Calu3 (cell line): Measurements from ENCODE around the gene JAKMIP2. TPM values are rescaled to one million over a fixed set of nuclear protein-coding genes. Genes with fewer than 3 reads are reported as not detected.

Experiments used
- BruUV-seq: library from RNA; stranded (reverse); fragments of 400-500 nt; replicated peaks from 2 replicates; lab custom pipeline; 2021; lab: Mats Ljungman, UMichigan
- CTCF ChIA-PET: fragments of 300-600 bp; sonication (Branson Sonifier 250); formaldehyde crosslinking; loops from one replicate; lab custom pipeline; 2022; ENCODE audit warnings: antibody characterized with exemption; lab: Charles Lee
- DNase-seq: peaks from one replicate; pipeline ENCODE4 v3.0.0; 2022
- H3K27ac Mint-ChIP-seq: one replicate; pipeline ENCODE4 v1.8.0; 2022; ENCODE audit warnings: mixed read lengths; ENCODE audit not compliant: unreplicated experiment
- H3K27me3 Mint-ChIP-seq: one replicate; pipeline ENCODE4 v1.8.0; 2022; ENCODE audit warnings: mixed read lengths; ENCODE audit not compliant: unreplicated experiment
- H3K36me3 Mint-ChIP-seq: one replicate; pipeline ENCODE4 v1.8.0; 2022; ENCODE audit warnings: mild to moderate bottlenecking, moderate library complexity, mixed read lengths; ENCODE audit not compliant: insufficient read depth, unreplicated experiment
- H3K4me1 Mint-ChIP-seq: one replicate; pipeline ENCODE4 v1.8.0; 2022; ENCODE audit warnings: mild to moderate bottlenecking, low read depth, mixed read lengths; ENCODE audit not compliant: unreplicated experiment
- H3K4me3 Mint-ChIP-seq: one replicate; pipeline ENCODE4 v1.8.0; 2022; ENCODE audit warnings: mild to moderate bottlenecking, low read depth, moderate library complexity, mixed read lengths; ENCODE audit not compliant: unreplicated experiment
- H3K9me3 Mint-ChIP-seq: one replicate; pipeline ENCODE4 v1.8.0; 2022; ENCODE audit warnings: low read depth, mixed read lengths; ENCODE audit not compliant: unreplicated experiment
- CTCF ChIP-seq: fragments of 200-600 bp; IDR thresholded peaks from one replicate; pipeline ENCODE4 v1.8.0; 2022; ENCODE audit warnings: antibody characterized with exemption; ENCODE audit not compliant: unreplicated experiment
- intact Hi-C: fragments of 100-400 bp; cut with micrococcal nuclease; formaldehyde crosslinking; loops from one replicate; pipeline ENCODE4 v1.10.0; 2022; ENCODE audit not compliant: unreplicated experiment
- total RNA-seq: library from RNA; stranded (reverse); gene quantifications from 2 replicates; pipeline ENCODE4 v1.2.3, GENCODE V29; 2022

Gene JAKMIP2
- total RNA-seq, 1 experiment from 2014 or later: not detected

GRCh38 chr5:147629196-147629595 lies 153.3 kb downstream of the JAKMIP2 start:
- H3K4me3 Mint-ChIP-seq: no peak overlapping the region
- CTCF ChIA-PET: interaction anchor here (0.6 to 3.2 kb wide), 3 partner anchors 61 to 266 kb away, joined by 3 to 38 read pairs (median 3); no protein-coding TSS in a partner anchor
- H3K27me3 Mint-ChIP-seq: peaks cover 8% of the 10 kb centered on the region
- BruUV-seq: no TSS peak
- H3K4me1 Mint-ChIP-seq: no peaks in the 10 kb centered on the region
- intact Hi-C loops: loop anchor here (5.0 to 10.0 kb wide), 2 partner anchors 48 to 496 kb away; no protein-coding TSS in a partner anchor
- H3K9me3 Mint-ChIP-seq: no peaks in the 10 kb centered on the region
- no peak for DNase-seq
- TF ChIP-seq CTCF: no peak
- H3K36me3 Mint-ChIP-seq: no peaks in the 10 kb centered on the region
- H3K27ac Mint-ChIP-seq: no peak overlapping the region

GRCh38 chr5:147628058-147628895 lies 154.3 kb downstream of the JAKMIP2 start:
- peaks cover 8% of the 10 kb centered on the region for H3K27me3 Mint-ChIP-seq

GRCh38 chr5:147626464-147626863 lies 156.1 kb downstream of the JAKMIP2 start:
- no TSS peak for BruUV-seq
- H3K4me3 Mint-ChIP-seq: no peak overlapping the region
- H3K9me3 Mint-ChIP-seq: no peaks in the 10 kb centered on the region
- H3K27me3 Mint-ChIP-seq: peaks cover 8% of the 10 kb centered on the region
- H3K36me3 Mint-ChIP-seq: no peaks in the 10 kb centered on the region
- no peak for DNase-seq
- no peaks in the 10 kb centered on the region for H3K4me1 Mint-ChIP-seq
- H3K27ac Mint-ChIP-seq: no peak overlapping the region
- CTCF ChIA-PET: no interaction called here
- intact Hi-C loops: loop anchor here (5.0 to 10.0 kb wide), 2 partner anchors 51 to 498 kb away; no protein-coding TSS in a partner anchor
- no peak for TF ChIP-seq CTCF

More at GRCh38 chr5:147628058-147628895, 154.3 kb downstream of the JAKMIP2 start:
- CTCF ChIA-PET: interaction anchor here (0.6 to 3.2 kb wide), 13 partner anchors 9 to 561 kb away, joined by 3 to 38 read pairs (median 5); no protein-coding TSS in a partner anchor
- DNase-seq: peak; percentile 81
- peak; percentile 81 for TF ChIP-seq CTCF
- Mint-ChIP-seq H3K27ac (no peak overlapping the region), H3K36me3 (no peaks in the 10 kb centered on the region), H3K4me1 (no peaks in the 10 kb centered on the region), H3K9me3 (no peaks in the 10 kb centered on the region), H3K4me3 (no peak overlapping the region)
- BruUV-seq: no TSS peak
- intact Hi-C loops: loop anchor here (1.0 to 10.0 kb wide), 6 partner anchors 49 to 497 kb away; no protein-coding TSS in a partner anchor

- Mint-ChIP-seq H3K27ac (no peak overlapping the region), H3K36me3 (no peaks in the 10 kb centered on the region), H3K27me3 (peaks cover 15% of the 10 kb centered on the region), H3K9me3 (no peaks in the 10 kb centered on the region), H3K4me1 (no peaks in the 10 kb centered on the region), H3K4me3 (no peak overlapping the region)
- CTCF ChIA-PET: interaction anchor here (0.6 kb wide), 1 partner anchor 56 kb away, joined by 3 read pairs; no protein-coding TSS in a partner anchor
- intact Hi-C loops: loop anchor here (10.0 kb wide), 1 partner anchor 504 kb away; no protein-coding TSS in a partner anchor
- BruUV-seq: no TSS peak
- no peak for TF ChIP-seq CTCF
- DNase-seq: no peak
Observed at GRCh38 chr5:147621016-147621415, 161.5 kb downstream of the JAKMIP2 start.
